Midbrain (tissue), 1 donor: ENCODE data around the gene RBM43.
"Not testable (repeated sequence)": the region's sequence is repeated elsewhere in the genome, so short reads cannot be mapped to it uniquely, and the experiment has no call there.

ENCODE experiments used
- DNase-seq: peaks from one replicate; lab custom pipeline; 2025; lab: John Stamatoyannopoulos, UW

RBM43 gene

DNA sequence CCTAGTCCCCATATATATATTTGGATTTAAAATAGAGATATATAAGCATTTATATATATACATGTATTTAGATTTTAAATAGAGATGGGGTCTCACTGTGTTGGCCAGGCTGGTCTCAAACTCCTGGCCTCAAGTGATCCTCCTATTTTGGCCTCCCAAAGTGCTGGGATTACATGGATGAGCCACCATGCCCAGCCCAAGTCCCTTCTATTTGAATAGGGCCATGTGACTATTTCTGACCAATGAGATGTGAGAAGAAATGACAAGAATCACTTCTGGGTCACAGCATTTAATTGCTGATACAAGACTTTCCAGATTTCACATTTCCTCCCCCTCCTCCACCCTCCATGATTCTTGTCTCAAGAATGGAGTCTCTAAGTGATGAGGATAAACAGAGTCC lies 6.4 kb upstream of the RBM43 start:
- DNase-seq = no peak

DNA sequence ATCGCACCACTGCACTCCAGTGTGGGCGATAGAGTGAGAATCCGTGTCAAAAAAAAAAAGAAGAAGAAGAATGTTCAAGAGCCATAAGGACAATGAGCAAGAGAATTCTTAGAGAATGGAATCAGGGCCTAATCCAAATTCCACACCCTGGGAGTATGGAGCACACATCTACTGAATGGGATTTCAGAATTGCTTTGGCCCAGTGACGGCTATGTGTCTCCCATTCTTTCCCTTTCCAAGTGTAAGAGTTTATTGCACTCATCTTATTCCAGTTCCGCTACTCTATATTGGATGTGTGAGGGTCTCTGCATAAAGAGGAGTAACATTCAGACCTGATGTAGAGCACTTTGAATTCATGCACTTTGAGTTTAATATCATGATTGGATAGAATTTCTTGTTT lies 5.9 kb upstream of the RBM43 start:
- DNase-seq = no peak

DNA sequence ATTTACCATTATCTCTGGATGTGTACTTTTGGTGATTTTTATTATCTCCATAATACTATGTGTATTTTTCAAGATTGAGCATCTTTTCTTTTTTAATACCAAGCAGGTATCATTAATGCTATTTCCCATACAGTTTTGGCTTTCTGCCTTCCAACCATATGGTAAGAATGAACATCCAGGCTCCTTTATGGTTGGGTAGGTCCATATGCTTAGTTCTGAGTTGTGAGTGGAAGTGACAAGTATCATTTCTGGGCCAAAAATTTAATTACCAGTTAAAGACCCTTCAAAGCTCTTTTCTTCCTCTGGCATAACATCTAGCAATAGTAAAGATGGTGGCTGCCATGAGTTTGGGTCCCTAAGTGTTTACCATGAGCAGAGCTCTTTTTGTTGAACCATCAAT lies 4.3 kb upstream of the RBM43 start:
- no peak for DNase-seq

DNA sequence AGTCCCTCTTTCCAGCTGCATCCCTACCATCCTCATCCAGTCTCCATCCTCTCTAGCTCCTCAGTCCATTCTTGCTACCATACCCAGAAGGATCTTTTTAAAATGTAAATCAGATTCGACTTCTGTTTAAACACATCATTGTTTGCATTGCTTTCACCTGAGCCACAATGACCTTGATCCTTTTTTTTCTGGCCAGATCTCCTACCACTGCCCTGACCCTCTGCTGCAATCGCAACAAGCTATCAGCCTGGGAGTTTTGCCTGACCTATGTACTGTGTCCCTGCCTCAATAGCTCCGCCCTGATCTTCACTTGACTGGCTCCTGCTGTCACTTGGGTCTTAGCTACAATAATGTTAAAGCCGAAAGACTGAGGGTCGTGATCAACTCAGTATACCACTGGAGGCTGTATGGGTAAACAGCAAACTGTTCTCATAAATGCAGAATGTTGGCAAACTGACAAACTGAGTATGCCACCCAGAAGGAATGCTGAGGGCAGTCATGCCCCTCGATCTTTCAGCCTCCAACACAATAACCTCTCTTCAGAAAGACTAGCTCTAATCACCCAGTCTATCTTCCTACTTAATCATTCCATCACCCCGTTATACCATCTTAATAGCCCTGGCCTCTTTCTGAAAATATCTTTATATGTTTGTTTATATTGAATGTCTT lies 2.6 kb upstream of the RBM43 start:
- no peak for DNase-seq

DNA sequence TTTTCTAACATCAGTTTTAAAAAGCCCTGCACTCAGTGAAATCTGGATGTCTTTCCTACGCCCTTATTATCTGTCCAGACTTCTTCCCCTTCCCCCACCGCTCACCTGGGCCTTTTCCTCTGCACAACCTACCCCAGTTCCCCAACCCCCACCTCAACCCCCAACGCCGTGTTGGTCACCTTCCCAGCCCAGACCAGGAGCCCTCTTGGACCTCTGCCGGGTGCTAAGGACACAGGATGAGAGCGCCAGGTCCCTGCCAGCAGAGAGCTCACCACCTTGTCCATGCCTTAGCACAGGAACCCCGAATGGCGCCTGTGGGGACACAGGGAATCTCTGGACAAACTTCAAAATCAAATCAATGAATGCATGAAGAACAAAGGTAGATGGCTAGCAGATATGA lies 966 bp upstream of the RBM43 start:
- DNase-seq = no peak

DNA sequence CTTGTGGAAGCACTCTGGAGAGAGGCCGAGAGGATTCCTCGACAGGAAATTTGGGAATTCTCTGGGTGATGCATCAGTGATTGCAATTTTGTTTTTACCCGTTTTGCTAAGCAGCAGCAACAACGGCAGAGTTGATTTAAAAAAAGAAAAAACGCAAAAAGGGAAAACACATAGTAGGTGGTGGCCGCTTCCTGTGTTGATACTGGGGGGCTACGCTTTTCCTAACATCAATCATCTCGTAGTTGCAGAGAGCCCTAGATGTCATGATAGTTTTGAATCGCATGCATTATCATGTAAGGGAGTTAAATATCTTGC lies 271 bp upstream of the RBM43 start:
- no peak for DNase-seq

DNA sequence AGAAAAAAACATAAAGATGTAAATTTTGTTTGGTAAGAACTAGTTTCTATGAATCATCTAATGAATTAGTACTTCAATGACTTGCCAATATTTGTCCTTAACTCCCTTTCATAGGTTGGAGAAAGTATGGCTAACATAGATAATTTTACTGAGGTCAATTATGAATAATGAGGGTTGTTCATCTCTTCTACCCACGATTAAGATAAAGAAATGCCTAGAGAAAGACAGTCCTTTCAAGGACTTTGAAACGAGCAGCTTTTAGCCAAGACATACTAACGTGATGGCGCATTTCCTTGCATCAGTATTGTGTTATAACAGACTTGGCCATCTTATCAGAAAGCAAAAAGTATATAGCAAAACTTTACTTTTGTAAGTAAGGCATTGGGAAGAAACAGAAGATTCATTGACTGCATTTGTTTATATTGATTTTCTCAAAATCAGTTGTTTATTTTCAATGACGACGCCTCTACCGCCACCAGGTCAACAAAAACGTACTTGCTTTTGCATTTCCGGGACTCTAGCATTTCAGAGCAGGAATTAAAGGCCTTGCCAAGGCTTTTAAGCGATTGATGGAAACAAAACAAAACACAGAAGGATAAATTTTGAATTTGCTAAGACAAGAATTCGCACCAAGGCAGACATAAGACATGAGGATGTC lies 961 bp downstream of the RBM43 start:
- peak; percentile 25 for DNase-seq

DNA sequence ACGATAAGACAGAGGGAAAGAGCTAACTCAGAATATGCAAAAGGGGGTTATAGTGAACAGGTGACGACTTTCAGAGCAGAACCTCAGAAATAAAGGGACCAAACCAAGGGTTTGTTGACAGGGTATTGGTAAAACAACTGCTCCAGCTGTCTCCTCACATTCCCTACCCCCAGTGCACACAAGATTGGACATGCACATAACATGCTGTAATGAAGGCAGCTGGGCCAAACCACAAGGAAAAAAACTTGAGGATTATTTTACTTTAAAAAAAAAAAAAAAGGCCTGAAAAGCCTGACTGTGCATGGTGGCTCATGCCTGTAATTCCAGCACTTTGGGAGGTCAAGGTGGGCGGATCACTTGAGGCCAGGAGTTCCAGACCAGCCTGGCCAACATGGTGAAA lies 3.5 kb downstream of the RBM43 start:
- DNase-seq = no peak

DNA sequence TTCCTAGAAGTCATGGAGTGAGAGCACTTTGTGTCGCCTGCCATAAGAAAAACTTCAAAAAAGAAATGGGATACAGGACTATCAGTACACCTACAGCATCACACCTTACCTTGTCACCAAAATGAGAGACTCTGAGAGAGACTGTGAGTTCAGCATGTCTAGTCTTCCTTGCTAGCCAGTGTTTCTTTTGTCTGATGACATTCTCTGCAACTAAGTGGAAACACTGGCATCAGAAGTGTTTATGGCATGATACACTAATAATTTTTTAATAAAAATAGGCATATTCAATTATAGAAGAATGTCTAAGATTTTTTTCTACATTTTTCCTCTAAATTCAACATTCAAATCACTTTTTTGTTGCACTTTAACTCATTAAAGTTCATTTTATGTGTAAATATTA lies 9.0 kb downstream of the RBM43 start:
- no peak for DNase-seq

DNA sequence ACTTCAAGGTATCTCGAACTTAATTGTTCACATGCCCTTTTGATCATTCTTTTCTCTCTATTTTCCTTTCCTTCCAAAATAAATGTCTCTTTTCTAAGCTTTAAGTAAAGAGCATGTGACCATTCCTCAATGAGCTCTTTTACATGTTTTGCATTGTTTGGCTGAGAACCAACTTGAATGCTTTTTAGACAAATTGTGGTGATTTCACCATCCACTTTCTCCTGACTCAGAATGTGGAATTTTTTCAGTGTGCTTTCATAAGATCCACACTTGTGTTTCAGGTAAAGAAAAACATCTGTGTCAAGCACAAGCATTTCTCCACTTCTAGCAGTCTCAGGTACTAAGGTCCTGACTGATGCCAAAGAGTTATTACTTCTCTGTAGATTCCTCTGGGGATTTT lies 10.7 kb downstream of the RBM43 start:
- no peak for DNase-seq

DNA sequence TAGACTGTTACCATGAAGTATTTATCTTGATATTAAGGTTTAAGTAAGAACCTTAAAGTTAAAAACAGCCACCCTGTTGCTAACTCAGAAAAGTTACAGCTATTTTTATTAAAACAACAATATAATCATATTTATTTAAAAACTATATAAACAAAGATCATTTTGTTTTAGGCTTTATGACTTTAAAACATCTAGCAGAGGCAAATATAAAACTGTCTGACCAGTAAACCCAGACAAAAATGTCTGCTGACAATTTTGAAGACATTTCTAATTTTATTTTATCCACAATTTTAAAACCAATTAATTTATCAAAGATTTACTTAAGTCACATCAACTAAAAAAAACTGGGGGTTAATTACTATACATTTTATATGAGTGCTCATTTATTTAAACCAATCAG lies 14.2 kb downstream of the RBM43 start:
- DNase-seq = no peak

DNA sequence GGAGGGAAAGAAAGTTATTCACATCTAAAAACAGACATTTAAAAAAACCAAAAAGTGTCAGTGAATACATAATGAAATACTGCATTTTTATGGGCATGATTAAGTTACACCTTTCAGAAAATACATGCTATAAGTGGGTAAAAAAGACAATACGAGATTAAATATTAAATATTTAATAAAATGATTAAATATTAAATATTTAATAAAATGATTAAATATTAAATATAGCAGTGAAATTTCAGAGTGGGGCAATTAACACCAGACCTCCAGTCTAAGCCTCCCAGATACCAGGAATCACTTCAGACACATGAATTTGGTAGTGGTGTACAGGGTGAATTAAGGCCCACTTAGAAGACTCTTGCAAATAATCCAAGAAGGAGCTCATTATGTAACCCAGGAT lies 15.5 kb downstream of the RBM43 start:
- DNase-seq = no peak

DNA sequence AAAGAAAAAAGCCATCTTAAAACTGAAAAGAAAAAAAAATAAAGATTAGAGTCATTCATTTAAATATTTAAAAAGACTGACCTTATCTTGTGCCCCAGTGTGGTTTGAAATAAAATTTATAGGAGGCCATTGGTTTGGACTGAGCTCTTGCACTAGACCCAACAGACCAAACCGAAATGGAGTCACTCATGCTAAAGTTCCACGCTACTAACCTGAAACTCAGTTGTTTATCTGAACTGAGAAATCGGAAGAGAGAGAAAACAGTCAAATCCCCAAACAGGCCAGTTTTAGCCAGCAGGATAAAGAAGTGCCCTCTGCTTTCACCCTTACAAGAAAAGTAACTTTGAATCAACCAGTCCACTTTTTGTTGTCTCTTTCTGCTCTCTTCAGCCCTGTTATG lies 18.2 kb downstream of the RBM43 start:
- DNase-seq = no peak

DNA sequence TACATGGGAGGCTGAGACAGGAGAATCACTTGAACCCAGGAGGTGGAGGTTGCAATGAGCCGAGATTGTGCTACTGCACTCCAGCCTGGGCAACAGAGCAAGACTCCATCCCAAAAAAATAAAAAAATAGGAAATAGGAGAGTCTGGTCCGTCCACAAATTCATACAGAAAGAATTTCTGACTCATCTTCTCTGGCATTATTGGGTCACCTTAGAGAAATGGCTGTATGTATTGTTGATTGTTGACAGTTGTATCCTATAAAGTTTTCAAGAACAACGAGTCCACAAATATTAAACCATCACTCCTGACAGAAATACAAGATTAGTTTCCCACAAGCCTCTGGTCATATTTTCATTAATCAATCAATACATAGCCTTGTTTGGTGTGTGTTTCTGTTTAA lies 20.4 kb downstream of the RBM43 start:
- no peak for DNase-seq

DNA sequence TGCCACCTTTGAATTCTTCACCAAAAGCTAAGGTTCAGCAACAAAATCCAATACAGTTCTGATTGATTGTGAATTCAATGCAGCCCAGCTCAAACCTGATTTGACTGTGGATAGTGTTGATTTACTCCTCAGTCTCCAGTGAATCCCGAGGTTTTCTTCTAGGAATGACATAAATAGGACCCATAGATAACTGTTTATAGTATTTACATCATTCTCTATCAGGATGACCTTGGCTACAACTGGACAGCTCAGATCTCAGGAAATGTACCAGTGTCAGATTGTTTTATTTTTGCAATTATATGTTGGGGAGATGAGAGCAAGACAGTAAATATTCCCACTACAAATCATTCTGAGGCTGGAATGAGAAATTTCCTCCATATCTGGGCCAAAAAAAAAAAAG lies 21.2 kb downstream of the RBM43 start:
- DNase-seq = no peak

DNA sequence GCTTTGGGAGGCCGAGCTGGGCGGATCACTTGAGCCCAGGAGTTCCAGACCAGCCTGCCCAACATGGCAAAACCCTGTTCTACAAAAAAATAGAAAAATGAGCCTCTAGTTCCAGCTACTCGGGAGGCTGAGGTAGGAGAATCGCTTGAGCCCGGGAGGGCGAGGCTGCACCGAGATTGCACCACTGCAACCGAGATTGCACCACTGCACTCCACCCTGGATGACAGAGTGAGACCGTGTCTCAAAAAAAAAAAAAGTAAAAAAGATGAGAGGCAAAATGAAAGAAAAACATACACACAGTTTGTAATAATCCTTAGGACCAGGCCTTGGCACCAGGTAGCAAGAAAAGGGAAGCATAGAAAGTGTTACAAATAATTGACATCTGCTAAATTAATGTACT lies 22.0 kb downstream of the RBM43 start:
- no peak for DNase-seq

DNA sequence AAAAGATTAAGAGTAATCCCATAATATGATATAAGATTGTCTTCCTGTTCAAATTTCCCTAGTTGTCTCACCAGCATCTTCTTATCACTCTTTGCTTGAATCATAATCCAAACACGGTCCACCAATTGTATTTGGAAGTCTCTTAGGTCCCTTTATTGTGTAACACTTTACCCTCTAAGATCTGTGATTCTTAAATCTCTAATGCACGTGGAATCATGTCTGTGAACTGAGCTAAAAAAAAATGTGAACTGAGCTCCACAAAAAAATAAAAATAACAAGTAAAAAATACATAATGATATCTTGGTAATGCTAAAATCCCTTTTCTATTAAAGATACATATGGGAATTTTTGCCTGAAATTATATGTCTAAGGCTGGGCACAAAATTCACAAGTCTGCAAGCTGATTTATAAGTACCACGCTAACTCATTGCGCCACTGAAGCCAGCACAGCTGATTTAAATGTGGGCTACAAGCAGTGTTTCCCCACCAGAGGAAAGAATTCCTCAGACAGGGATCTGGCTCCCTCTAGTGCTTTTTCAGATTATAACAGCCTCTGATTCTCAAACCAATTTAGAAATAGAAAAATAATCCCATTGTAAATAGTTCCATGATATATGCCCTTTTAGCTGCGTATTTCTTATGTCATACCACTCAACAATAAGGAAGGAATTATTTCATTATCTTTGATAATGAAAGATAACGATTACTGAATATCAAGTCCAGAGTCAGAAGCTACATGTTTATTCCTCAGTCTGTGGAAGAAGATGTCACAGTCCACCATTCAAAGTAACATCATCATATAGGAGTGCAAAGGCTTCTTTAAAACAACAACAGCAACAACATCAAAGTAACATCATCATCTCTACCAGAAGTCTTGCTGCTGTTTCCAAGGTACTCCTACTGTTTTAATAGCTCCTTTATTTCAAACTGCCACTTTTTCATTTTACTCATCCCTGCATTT lies 22.9 kb downstream of the RBM43 start:
- DNase-seq = peak; percentile 63

DNA sequence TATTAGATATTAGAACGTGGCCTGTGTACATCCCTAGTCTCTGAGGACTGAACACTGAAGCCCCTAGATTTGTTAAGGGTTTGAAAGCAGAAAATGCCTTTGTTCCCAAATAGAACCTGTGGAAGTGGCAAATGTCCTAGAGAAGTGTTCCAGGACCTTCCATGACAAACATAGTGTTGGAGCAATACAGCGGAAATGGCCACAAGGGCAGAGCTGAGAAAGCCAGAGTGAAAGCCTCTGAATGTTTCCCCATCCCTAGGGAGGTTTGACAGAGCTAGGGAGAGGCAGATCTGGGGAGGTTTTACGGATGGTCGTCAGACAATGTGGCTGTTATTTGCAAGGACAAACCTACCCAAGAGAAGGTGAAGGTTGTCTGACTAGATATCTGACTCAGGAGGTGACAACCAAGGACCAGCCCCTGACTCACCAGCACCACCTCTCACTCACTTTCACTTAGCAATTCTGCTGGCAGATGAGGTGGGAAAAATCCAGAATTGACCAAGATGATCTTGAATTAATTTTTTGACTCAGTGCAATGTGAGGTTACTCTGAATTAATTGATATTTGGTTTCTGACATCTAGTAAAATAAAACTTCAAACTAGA lies 24.1 kb downstream of the RBM43 start:
- no peak for DNase-seq

DNA sequence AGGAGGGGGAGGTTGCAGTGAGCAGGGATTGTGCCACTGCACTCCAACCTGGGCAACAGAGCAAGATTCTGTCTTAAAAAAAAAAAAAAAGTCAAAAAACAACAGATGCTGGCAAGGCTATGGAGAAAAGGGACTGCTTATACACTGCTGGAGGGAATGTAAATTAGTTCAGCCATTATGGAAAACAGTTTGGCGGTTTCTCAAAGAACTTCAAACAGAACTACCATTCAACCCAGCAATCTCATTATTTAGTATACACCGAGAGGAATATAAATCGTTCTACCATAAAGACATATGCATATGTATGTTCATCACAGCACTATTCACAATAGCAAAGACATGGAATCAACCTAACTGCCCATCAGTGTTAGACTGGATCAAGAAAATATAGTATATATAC lies 27.9 kb downstream of the RBM43 start:
- not testable (repeated sequence) for DNase-seq

DNA sequence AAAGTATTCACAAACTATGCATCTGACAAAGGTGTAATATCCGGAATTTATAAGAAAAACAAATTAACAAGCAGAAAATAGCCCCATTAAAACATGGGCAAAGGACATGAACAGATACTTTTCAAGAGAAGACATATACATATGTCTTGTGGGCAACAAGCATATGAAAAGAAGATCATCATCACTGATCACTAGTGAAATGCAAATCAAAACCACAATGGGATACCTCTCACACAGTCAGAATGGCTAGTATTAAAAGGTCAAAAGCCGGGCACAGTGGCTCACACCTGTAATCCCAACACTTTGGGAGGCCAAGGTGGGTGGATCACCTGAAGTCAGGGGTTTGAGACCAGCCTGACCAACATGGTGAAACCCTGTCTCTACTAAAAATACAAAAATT lies 28.4 kb downstream of the RBM43 start:
- DNase-seq = not testable (repeated sequence)

DNA sequence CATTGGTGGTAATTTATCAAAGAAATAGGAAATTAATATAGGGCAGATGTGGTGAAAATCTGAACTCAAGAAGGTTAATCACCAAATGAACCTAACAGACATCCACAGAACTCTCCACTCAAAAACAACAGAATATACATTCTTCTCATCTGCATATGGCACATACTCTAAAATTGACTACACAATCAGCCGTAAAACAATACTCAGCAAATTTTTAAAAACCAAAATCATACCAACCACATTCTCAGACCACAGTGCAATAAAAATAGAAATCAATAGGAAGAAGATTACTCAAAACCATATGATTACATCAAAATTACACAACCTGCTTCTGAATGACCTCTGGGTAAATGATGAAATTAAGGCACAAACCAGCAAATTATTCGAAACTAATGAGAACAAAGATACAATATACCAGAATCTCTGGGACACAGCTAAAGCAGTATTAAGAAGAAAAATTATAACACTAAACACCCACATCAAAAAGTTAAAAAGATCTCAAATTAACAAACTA lies 31.0 kb downstream of the RBM43 start:
- no peak for DNase-seq

DNA sequence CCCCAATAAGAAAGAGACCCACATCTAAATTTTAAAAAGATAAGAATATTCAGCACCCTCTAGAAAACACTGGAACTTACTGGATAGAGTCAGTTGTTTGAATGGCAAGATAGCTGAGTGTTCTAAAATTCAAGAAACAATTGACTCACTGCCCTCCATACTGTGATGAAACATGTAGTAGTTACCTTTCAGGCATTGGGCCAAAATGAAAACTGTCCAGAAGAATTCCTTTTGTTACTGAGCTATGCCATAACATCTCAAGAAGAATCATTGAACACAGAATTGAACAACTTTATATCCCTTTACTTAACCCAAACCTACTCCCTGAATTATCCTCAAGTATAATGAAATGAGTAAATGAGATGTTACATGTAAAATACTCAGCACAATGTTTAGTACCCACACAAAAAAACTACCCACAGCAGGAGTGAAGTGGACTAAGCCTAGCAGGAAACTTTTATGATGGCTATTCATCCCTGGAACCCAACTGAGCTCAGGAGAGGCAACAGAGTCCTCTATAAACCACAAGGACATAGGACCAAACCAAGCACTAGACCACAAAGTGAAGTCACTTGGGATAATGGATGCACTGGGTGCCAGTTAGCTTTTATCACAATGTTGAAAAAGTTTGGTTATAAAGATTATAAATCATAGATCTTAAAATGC lies 32.7 kb downstream of the RBM43 start:
- DNase-seq = no peak
